Measurements from ENCODE around the gene CMTM7.

The CMTM7 gene

DNA sequence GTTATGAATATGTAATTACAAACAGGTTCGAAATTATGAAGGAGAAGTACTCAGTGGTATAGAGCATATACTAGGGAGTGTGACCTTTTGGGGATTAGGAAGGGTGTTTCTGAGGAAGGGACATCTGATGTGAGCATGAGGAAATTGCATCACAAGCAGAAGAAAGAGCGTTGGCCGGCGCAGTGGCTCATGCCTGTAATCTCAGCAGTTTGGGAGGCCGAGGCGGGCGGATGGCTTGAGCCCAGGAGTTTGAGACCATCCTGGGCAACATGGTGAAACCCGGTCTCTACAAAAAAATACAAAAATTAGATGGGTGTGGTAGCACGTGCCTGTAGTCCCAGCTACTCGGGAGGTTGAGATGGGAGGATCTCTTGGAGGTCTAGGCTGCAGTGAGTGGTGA is 6.9 kb downstream of the CMTM7 start:
- Mint-ChIP-seq H3K36me3 (ENCODE audit: low read depth) (peaks cover 17% of the 10 kb centered on the region), H3K4me3 (no peak overlapping the region), H3K4me1 (ENCODE audit: low read depth) (peaks cover 66% of the 10 kb centered on the region), H3K27me3 (ENCODE audit: low read depth) (no peaks in the 10 kb centered on the region), H3K9me3 (no peaks in the 10 kb centered on the region), H3K27ac (peak overlapping the region; percentile 17)
- no peak for DNase-seq (ENCODE audit: low spot score)

DNA sequence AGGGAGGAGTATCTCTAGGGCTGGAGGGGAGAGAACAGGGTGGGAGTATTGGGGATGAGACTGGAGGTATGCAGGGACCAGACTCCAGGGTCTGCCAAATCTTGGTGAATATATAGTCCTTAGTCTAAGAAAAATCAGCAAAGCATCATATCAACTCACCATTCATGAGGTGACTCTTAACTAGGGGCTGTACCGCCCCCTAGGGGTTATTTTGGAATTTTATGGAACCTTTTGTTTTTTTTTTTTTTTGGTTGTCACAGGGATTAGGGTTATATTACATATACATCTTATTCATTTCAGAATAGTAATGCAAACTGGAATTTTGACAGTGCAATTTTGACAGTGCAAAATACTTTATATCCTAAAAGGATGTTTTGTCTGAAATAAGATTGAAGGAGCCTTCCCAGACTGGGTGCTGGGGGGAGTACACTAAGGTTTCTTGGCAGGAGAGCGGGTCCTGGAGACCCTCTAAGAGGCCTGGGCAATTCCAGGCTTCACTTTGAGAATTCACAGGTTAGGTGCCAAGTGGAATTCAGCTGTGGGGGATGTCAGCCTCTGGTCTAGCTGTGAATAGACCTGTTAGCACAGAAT is 7.5 kb downstream of the CMTM7 start:
- peaks cover 63% of the 10 kb centered on the region for H3K4me1 Mint-ChIP-seq (ENCODE audit: low read depth)
- DNase-seq (ENCODE audit: low spot score): no peak
- no peaks in the 10 kb centered on the region for H3K27me3 Mint-ChIP-seq (ENCODE audit: low read depth)
- H3K9me3 Mint-ChIP-seq: no peaks in the 10 kb centered on the region
- H3K36me3 Mint-ChIP-seq (ENCODE audit: low read depth): peaks cover 16% of the 10 kb centered on the region
- peak overlapping the region; percentile 17 for H3K27ac Mint-ChIP-seq
- H3K4me3 Mint-ChIP-seq: no peak overlapping the region

DNA sequence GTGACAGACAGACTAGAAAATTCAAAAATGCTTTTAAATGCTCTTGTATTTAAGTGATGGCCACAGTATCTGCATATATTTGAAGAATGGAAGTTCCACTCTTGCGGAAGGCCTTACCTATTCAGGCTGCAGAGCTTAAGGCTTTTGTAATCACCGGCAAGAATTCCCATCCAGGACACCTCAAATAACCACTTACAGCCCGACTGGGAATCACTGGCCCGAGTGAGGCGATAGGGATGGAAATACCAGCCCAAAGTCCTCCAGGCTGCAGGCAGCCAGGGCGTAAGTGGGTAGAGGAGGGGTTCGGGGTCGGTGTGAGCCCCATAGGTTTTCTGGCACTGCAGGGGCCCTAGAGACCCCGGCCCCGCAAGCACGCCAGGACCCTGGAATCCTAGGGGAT is 9.5 kb downstream of the CMTM7 start:
- Mint-ChIP-seq H3K9me3 (no peaks in the 10 kb centered on the region), H3K27me3 (ENCODE audit: low read depth) (no peaks in the 10 kb centered on the region), H3K36me3 (ENCODE audit: low read depth) (peaks cover 20% of the 10 kb centered on the region), H3K4me1 (ENCODE audit: low read depth) (peaks cover 58% of the 10 kb centered on the region), H3K4me3 (peak overlapping the region; percentile 89), H3K27ac (peak overlapping the region; percentile 98)
- no peak for DNase-seq (ENCODE audit: low spot score)

GRCh38 chr3:32401556-32402081 is 10.0 kb downstream of the CMTM7 start:
- H3K9me3 Mint-ChIP-seq: no peaks in the 10 kb centered on the region
- DNase-seq (ENCODE audit: low spot score): peak; percentile 52
- H3K36me3 Mint-ChIP-seq (ENCODE audit: low read depth): peaks cover 20% of the 10 kb centered on the region
- H3K27me3 Mint-ChIP-seq (ENCODE audit: low read depth): no peaks in the 10 kb centered on the region
- H3K27ac Mint-ChIP-seq: peak overlapping the region; percentile 98
- peak overlapping the region; percentile 89 for H3K4me3 Mint-ChIP-seq
- H3K4me1 Mint-ChIP-seq (ENCODE audit: low read depth): peaks cover 57% of the 10 kb centered on the region

- Mint-ChIP-seq H3K4me1 (ENCODE audit: low read depth) (peaks cover 51% of the 10 kb centered on the region), H3K9me3 (no peaks in the 10 kb centered on the region), H3K4me3 (no peak overlapping the region), H3K36me3 (ENCODE audit: low read depth) (peaks cover 22% of the 10 kb centered on the region), H3K27ac (peak overlapping the region; percentile 26), H3K27me3 (ENCODE audit: low read depth) (no peaks in the 10 kb centered on the region)
- no peak for DNase-seq (ENCODE audit: low spot score)
These were observed 12.0 kb downstream of the CMTM7 start for GRCh38 chr3:32403663-32404062.

DNA sequence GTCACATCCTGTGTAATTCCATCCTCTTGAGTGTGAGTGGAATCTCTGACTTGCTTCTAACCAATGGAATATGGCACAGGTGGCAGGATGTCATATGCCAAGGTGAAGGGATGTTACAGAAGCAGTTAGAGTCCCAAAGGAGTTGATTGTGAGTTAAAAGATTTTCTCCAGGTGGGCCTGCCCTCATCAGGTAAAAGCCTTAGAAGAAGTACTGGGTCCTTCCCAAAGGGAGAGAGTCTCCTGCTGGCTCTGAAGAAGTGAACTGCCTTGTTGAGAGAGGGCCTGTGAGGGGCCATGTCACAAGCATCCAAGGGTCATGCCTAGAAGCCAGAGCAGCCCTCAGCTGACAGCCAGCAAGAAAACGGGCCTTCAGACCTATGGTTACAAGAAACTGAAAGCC is 13.1 kb downstream of the CMTM7 start:
- H3K4me3 Mint-ChIP-seq: no peak overlapping the region

GRCh38 chr3:32405155-32405554 is 13.5 kb downstream of the CMTM7 start:
- H3K27me3 Mint-ChIP-seq (ENCODE audit: low read depth): no peaks in the 10 kb centered on the region
- no peak for DNase-seq (ENCODE audit: low spot score)
- no peaks in the 10 kb centered on the region for H3K9me3 Mint-ChIP-seq
- H3K27ac Mint-ChIP-seq: no peak overlapping the region
- no peak overlapping the region for H3K4me3 Mint-ChIP-seq
- H3K36me3 Mint-ChIP-seq (ENCODE audit: low read depth): peaks cover 26% of the 10 kb centered on the region
- H3K4me1 Mint-ChIP-seq (ENCODE audit: low read depth): peaks cover 51% of the 10 kb centered on the region

More for the DNA sequence above, 13.1 kb downstream of the CMTM7 start:
- no peak for DNase-seq (ENCODE audit: low spot score)
- Mint-ChIP-seq H3K27me3 (ENCODE audit: low read depth) (no peaks in the 10 kb centered on the region), H3K27ac (no peak overlapping the region), H3K9me3 (no peaks in the 10 kb centered on the region), H3K36me3 (ENCODE audit: low read depth) (peaks cover 26% of the 10 kb centered on the region), H3K4me1 (ENCODE audit: low read depth) (peaks cover 47% of the 10 kb centered on the region)

GRCh38 chr3:32405711-32406323 is 14.2 kb downstream of the CMTM7 start:
- Mint-ChIP-seq H3K27ac (no peak overlapping the region), H3K4me3 (no peak overlapping the region), H3K9me3 (no peaks in the 10 kb centered on the region), H3K4me1 (ENCODE audit: low read depth) (peaks cover 50% of the 10 kb centered on the region), H3K27me3 (ENCODE audit: low read depth) (no peaks in the 10 kb centered on the region), H3K36me3 (ENCODE audit: low read depth) (peaks cover 26% of the 10 kb centered on the region)
- DNase-seq (ENCODE audit: low spot score): no peak

- Mint-ChIP-seq H3K4me1 (ENCODE audit: low read depth) (peaks cover 49% of the 10 kb centered on the region), H3K27ac (no peak overlapping the region), H3K27me3 (ENCODE audit: low read depth) (no peaks in the 10 kb centered on the region), H3K4me3 (no peak overlapping the region), H3K9me3 (no peaks in the 10 kb centered on the region), H3K36me3 (ENCODE audit: low read depth) (peaks cover 29% of the 10 kb centered on the region)
- DNase-seq (ENCODE audit: low spot score): no peak
These were observed 15.1 kb downstream of the CMTM7 start for GRCh38 chr3:32406486-32407408.

GRCh38 chr3:32410367-32411246 is 19.0 kb downstream of the CMTM7 start:
- Mint-ChIP-seq H3K4me3 (no peak overlapping the region), H3K4me1 (ENCODE audit: low read depth) (peaks cover 45% of the 10 kb centered on the region), H3K36me3 (ENCODE audit: low read depth) (peaks cover 15% of the 10 kb centered on the region), H3K9me3 (no peaks in the 10 kb centered on the region), H3K27ac (no peak overlapping the region), H3K27me3 (ENCODE audit: low read depth) (no peaks in the 10 kb centered on the region)
- DNase-seq (ENCODE audit: low spot score): no peak

- Mint-ChIP-seq H3K4me1 (ENCODE audit: low read depth) (peaks cover 46% of the 10 kb centered on the region), H3K27me3 (ENCODE audit: low read depth) (no peaks in the 10 kb centered on the region), H3K9me3 (no peaks in the 10 kb centered on the region), H3K4me3 (no peak overlapping the region), H3K27ac (no peak overlapping the region), H3K36me3 (ENCODE audit: low read depth) (peaks cover 13% of the 10 kb centered on the region)
- no peak for DNase-seq (ENCODE audit: low spot score)
These were observed 19.8 kb downstream of the CMTM7 start for GRCh38 chr3:32411442-32411841.

DNA sequence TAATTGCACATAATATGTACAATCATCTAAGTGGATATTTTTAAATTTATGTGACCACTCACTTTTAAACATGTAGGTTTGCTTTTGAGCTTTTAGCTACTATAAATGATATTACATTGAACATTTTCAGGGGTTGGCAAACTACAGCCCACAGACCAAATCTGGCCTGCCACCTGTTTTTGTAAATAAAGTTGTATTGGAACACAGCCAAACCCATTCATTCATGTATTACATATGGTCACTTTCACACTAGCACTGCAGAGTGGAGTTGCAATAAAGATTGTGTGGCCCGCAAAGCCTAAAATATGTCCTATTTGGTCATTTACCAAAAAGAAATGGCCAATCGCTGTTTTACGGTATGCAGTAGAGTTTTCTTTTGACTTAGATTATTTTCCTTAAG is 21.2 kb downstream of the CMTM7 start:
- Mint-ChIP-seq H3K27me3 (ENCODE audit: low read depth) (no peaks in the 10 kb centered on the region), H3K9me3 (no peaks in the 10 kb centered on the region), H3K36me3 (ENCODE audit: low read depth) (peaks cover 17% of the 10 kb centered on the region), H3K4me3 (no peak overlapping the region), H3K27ac (no peak overlapping the region), H3K4me1 (ENCODE audit: low read depth) (peaks cover 49% of the 10 kb centered on the region)
- no peak for DNase-seq (ENCODE audit: low spot score)

DNA sequence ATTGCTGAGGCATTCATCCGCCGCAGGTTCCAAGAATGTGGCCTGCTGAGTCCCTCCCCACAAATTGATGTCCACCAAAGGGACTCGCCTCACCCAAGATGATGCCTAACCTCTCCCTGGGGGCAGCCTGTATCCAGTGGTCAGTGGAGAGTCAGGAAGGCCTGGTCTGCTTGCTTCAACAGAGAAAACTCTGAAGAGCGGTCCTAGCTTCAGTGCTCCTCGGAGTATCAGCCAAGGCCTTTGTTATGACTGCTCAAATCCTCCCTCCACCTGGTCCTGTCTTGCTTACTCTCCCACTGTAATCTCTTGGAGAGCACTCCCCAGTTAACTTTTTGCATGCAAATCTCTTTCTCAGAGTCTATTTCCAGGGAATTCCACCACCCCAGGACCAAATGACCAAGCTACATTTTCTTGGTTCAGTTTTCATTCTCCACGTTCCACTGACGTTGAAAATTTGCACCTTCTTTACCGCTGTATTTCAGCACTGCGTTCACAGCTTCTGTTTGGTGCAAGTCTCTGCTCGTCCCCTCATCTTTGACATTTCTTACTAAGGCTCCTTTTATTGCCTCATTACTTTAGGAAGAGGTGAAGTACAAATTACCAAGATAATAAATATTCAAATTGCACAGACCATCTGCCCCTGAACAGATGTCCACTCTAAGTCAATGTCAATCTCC is 22.3 kb downstream of the CMTM7 start:
- Mint-ChIP-seq H3K9me3 (peaks cover 1% of the 10 kb centered on the region), H3K36me3 (ENCODE audit: low read depth) (peaks cover 23% of the 10 kb centered on the region), H3K27ac (peak overlapping the region; percentile 89), H3K4me3 (peak overlapping the region; percentile 53), H3K4me1 (ENCODE audit: low read depth) (peaks cover 57% of the 10 kb centered on the region), H3K27me3 (ENCODE audit: low read depth) (no peaks in the 10 kb centered on the region)
- no peak for DNase-seq (ENCODE audit: low spot score)

Measured in T-helper 2 cell treated with Interferon-gamma antibody and Interleukin-4, amounts not matched to agents 5 μg/mL and 100 μg/mL, for 36 hours (primary cell).